Embryonic facial prominence (tissue), 1 donor: ENCODE data around the gene SYT13.

Experiments used
- DNase-seq: peaks from one replicate; pipeline ENCODE4 v3.0.0-alpha.2; 2016; ENCODE audit errors: extremely low spot score

The SYT13 gene

DNA sequence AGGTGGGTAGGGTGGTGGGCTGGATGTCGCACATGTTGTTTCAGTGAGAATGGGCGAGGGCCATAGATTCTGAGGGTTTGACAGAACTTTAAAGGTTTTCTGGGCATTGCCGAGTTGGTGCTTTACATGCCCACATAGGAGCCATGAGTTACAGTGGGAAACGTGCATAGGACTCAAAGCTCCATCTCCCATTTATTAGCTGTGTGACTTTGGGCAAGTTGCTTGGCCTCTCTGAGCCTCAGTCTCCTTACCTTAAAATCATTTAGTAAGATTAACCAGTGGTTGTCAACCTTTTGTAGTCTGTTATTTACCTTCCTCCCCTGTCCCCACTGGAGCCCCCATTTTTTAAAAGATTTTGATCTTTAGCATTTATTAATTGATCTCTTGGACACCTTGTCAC lies 67.4 kb downstream of the SYT13 start:
- DNase-seq, result no peak

DNA sequence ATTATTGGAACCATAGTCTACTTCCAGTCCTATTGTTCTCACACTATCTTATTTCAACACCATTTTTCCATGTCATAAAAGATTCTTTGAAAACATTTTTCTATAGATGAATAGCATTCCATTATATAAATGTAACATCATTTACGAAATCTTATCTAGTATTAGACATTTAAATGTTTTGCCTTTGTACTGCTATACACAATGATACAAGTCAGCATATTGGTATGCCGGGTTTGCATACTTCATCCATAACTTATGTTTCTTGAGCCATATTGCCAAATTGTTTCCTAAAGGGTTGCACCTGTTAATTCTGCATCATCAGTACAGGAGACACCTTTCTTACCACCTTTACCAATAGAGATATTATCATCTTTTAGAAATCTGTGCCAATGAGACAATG lies 68.2 kb downstream of the SYT13 start:
- no peak for DNase-seq

DNA sequence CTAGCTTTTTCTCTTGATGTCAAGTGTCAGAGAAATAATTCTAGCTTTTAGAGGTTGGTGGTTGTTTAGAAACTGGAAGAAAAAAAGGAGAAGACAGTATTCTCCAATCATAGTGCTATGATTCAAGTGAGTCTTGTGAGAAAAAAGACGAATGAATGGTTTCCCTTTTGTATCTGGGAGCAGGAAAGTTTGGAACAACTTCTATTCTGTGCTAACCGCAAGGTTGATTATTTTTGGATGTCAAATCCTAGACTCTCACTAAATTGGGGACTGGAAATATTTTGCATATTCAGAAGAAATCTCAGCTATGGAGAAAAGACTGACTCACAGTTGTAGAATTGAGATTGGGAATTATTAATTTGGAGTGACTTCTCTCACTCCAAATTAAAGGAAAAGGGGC lies 69.2 kb downstream of the SYT13 start:
- no peak for DNase-seq

DNA sequence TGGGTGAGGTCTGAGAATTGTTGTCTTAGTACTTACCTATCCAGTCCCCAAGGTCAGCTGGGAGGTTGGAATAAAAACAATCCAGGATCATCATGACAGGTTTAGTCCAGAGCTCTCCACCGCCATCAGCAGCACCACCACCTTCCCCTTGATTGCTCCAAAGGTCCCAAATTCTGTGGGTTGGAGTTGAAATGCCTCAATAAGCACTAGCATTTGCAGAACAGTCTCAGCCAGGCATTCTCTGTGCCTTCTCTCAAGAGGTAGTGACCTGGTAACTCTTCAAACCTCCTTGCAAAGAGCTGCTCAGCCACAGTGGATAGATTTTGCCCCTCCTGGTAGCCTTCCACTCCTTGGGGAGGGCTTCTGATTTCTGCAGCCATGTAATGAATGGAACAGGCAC lies 70.1 kb downstream of the SYT13 start:
- DNase-seq, result no peak

DNA sequence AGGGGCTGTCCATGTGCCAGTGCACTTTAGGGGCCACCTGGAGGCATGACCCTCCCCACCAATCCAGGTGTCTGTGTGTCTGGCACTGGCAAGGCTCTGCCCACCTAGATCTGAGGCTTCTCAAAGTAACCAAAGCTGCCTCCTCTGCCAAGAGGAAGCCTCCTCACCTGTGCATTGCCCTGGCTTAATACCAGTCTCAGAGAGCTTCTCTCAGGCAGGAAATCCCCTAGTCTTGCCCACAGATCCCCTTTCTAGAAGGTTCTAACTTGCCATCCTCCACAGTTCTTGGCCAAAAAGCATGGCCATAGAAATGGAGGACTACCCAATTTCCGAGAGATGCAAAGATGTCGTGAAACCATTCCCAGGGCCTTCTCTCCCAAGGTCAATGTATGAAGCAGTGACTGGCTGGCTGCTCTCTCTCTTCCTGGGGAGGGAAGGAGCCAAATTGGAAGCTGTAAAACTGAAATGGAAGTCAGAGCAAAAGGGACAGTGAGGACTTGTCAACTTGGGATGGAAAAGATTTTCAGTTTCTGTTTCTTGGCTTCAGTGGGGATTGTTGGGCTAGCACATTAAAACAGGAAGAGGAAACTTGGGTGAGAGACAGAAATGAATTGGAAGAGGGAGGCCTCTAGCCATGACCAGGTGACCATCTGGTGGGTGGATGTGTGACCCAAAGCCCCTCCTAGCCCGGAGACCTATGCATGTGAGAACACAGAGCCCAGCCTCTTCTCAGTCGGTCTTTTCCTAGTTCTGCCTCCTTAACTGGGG lies 70.9 kb downstream of the SYT13 start:
- DNase-seq, result no peak

DNA sequence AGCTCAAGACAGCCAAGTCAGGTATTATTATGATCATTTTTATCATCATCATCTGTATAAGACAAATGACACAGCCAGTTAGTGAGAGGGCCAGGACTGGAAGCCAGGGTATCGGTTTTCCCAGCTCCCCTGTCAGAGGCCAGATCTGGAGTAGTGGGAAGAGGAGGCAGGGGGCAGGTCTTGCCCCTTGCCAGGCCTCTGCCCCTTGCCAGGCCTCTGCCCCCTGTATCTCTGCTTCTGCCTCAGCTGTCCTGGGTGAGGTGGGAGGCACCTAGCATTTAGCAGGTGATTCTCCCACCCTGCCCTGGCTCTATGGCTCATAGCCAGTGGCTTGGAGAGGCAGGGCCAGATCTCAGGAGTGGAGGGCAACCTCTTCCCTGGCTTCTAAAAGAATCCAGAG lies 72.4 kb downstream of the SYT13 start:
- no peak for DNase-seq

DNA sequence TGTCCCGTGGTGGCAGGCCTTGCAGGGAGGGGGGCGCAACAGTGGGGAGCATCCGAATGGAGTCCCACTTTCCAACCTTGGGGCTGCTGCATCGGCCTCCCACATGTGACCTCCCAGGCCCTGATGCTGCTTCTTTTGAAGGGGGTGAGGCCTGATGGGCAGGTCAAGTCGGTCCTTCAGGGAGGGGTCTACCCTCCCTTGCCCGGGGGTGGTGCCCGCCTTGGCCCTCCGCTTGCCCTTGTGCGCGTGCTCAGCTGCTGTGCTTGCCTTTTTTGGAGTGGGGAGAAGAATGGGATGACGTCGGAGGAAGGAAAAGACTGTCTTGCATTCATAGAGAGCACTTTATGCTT lies 72.8 kb downstream of the SYT13 start:
- DNase-seq, result no peak

DNA sequence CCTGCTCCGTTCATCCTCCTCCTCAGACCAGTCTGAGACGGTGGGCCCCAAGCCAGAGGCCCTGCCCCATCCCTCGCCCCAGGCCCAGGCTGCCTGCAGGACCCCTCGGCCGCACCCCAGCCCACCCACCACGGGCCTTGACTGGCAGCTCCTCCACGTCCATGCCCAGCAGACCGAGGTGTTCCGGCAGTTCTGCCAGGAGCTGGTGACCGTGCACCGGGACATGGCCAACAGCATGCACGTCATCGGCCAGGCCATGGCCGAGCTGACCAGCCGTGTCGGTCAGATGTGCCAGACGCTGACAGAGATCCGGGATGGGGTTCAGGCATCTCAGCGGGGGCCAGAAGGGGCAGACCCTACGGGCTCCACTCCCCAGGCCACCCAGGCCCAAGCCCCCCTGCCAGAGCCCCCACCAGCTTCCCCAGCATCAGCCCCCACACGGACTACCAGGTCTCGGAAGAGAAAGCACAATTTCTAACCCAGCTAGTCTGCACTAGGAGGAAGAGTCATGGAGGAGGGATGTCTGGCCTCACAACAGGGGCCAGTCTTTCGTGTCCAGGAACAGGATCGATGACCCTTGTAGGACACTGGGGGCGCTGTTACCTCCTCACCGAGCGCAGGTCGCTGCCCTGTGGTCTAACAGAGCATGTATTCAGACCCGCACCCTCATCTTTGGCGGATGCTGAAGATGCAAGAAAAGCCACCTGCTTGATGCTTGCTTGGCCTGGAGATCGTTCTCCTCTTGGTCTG lies 73.4 kb downstream of the SYT13 start:
- DNase-seq, result no peak

DNA sequence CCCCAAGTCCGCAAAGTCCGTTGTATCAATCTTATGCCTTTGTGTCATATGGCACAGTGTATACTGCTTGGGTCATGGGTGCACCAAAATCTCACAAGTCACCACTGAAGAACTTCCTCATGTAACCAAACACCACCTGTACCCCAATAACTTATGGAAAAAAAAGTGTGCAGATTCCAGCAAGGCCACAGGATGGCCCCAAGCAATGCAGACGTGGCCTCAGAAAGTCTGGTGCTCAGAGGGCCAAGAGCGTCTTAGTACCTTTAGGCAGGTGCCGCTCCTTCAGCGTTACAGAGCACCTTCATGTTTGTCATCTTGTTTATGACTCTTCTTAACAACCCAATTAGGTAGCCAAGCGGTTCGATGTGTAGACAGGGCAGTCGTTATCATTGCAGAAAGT lies 74.4 kb downstream of the SYT13 start:
- no peak for DNase-seq

DNA sequence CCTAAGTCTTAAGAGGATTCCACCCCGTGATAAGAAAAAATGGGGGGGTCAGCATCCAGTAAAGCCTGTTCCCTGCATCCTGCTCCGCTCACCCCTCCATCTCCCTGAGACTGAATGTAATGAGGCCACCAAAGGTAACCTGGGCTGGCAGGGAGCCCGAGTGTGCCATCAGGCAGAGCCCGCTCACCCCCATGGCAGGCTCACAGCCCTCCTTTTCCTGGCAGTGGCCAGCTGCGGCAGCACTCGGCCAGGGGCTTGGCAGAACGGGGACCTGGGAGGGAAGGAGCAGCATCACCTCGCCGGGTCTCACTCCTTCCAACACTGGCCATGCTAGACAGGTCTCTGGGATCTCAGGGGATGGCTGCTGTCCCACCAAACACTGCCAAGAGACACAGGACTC lies 75.3 kb downstream of the SYT13 start:
- DNase-seq, result no peak

DNA sequence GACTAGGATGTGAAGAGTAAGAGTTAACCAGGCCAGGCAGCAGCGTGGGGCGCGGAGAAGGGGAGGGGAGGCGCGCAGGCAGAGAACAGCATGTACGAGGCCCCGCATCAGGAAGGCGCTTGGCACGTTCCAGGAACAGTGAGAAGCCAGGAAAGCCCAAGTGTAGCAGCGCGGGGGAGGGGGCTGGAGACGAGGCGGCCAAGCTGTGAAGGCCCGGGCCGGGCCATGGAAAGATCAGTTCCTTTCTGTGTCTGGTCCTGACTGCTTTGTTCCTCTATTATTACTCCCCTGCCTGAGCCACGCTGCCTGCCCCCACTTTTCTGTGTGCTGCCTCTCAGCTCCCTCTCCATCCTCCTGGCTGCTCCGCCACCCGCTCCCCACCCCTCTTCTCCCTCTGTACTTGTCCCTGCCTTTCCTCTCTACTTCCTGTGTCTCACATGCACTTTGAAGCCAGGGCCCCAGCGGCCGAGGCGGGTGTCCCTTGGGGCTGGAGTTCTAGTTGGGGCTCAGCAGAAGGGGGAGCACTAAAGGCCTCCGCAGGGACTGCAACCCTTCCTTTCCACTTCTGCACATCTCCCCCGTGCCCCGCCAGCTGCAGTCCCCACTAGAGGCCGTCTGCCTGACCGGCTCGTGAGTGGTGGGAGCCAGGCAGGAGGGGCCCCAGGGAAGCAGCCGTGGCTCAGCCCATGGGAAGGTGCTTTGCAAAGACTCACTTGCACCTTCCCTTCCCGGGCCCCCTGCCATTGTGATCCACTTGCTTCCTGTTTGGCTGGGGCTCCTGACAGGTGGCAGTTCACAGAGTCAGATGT lies 76.0 kb downstream of the SYT13 start:
- peak; percentile 91 for DNase-seq

DNA sequence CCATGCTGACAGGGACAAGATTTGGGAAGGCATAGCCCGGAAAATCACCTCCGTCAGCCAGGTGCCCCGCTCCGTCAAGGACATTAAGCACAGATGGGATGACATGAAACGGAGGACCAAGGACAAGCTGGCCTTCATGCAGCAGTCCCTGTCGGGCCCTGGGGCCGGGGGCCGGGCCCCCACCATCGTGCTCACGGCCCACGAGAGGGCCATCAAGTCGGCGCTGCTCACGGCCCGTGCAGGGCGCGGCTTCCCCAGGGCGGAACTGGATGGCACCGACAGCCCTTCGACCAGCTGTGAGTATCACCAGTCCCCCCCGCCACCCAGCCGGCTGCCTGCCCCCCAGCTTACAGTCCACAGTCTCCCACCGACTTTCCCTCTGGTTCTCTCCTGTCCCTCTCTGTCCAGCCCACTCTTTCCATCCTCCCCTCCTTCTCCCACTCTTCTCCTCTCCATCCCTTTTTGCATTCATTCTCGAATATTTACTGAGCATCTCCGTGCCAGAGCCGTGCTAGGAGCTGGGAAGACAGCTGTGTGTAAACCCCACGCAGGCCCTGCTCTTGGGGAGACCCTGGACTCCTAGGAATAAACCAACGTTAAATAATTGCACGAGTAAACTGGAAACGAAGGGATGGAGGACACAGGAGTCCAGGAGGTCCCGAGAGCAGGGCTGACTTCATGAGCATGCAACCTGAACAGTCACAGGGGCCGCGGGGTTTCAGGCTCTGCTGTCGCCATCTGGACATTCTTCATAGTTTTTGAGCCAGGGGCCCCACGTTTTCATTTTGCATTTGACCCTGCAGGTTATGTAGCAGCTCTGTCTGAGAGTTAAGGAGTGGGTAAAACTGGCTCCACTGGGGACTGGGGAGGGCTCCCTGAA lies 76.9 kb downstream of the SYT13 start:
- no peak for DNase-seq

DNA sequence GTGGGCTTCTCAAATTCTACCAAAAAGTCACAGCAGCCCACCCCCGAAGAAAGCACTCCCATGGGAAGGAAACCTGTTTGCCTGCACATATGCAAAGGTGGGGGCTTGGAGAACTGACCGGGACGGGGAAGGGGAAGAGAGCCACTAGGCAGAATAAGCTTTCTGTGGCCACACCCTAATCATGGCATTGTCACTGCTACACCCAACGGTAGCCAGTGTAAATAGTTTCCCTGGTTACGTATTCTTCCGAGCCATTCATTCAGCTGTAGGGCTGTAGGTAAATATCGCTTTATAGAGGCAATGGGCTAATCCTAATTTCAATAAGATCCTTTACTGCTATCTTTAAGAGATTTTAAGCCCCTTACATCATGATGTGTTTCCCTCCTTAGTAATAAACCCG lies 78.0 kb downstream of the SYT13 start:
- no peak for DNase-seq

DNA sequence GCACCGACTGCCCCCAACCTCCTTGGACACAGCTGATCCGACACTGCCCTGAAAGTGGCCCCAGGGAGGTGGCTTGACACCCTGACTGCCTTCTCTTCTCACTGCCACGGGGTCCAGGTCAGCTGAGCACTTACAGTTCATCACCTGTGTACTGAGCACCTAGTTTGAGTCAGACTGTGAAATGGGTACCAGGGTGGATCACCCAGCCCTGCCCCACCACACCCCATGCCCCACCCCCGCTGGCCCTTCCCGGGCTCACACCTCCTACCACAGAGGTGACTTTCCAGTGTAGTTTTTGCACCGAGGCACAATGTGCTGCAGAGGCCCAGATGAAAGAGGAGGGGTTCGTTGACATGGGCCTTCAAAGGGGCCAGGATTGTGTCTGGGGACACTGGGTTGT lies 80.2 kb downstream of the SYT13 start:
- DNase-seq, result no peak

DNA sequence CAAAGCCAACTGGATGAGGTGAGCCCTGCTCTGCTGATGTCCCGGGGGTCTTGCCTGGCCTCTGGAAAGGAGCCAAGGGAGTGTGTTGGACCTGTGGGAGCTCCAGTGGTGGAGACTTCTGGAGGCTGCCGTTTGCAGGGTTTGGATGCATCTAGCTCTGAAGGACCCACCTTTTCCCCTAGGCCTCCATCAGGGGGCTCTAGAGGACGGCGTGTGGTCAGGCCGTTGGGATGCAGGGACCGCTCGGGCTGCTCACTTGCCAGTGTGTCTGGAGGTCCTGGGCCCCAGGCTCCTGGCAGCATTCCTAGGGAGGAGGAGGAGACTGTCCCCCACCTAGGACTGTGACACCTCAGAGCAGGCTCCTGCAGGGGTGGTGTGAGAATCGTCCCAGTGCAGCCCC lies 81.4 kb downstream of the SYT13 start:
- no peak for DNase-seq

DNA sequence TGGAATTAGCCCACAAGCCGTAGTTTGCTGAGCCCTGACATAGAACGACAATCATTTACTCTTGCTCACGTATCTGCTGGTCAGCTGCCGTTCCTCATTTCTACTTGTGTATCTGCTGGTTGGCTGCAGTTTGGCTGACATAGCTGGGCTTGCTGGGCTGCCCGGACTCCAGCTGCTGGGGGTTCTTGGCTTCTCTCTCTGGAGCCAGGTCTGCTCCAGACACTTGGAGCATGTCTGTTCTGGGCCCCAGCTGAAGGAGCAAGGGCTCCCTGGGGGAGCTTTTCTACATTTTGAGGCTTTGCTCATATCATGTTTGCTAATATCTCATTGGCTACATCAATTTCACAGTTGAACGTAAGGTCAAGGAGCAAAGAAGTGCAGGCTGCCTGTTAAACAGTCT lies 92.4 kb downstream of the SYT13 start:
- no peak for DNase-seq
